HepG2 (cell line): ENCODE data around the gene TTC31. TPM values are rescaled to one million over a fixed set of nuclear protein-coding genes. Genes with fewer than 3 reads are reported as not detected.

Experiments
- AHDC1 ChIP-seq: sonication (generic); formaldehyde crosslinking; IDR thresholded peaks from 2 replicates; pipeline ENCODE4 v1.5.1; 2020; ENCODE audit warnings: mild to moderate bottlenecking, missing genetic modification reagents, borderline replicate concordance
- GZF1 ChIP-seq: sonication (generic); formaldehyde crosslinking; IDR thresholded peaks from 2 replicates; pipeline ENCODE4 v1.5.1; 2020; ENCODE audit warnings: mild to moderate bottlenecking, missing genetic modification reagents
- HOXA3 ChIP-seq: sonication (generic); formaldehyde crosslinking; IDR thresholded peaks from 2 replicates; pipeline ENCODE4 v1.5.0; 2020; ENCODE audit warnings: missing genetic modification reagents
- ISL2 ChIP-seq: sonication (generic); formaldehyde crosslinking; IDR thresholded peaks from 2 replicates; pipeline ENCODE4 v1.5.0; 2020; ENCODE audit warnings: missing genetic modification reagents
- MEIS1 ChIP-seq: sonication (generic); formaldehyde crosslinking; IDR thresholded peaks from 2 replicates; pipeline ENCODE4 v1.9.0; 2021; ENCODE audit warnings: mild to moderate bottlenecking, missing genetic modification reagents, moderate library complexity, borderline replicate concordance
- MYPOP ChIP-seq: sonication (generic); formaldehyde crosslinking; IDR thresholded peaks from 2 replicates; pipeline ENCODE4 v1.8.1; 2023; ENCODE audit warnings: mild to moderate bottlenecking, moderate library complexity, missing genetic modification reagents
- NCOA2 ChIP-seq: sonication (generic); formaldehyde crosslinking; IDR thresholded peaks from 2 replicates; pipeline ENCODE4 v1.8.0; 2022; ENCODE audit warnings: inconsistent platforms
- NONO ChIP-seq, 2 experiments: fragments of 450-650 bp in 1 of 2; sonication (generic) in 1 of 2; formaldehyde crosslinking in 1 of 2; IDR thresholded peaks in 1 of 2; conservative IDR thresholded peaks in 1 of 2; 2 replicates each; pipeline versions ENCODE4 v1.6.1 to v1.8.0; 2017 to 2022; ENCODE audit warnings: mild to moderate bottlenecking in 1 of 2, missing genetic modification reagents in 1 of 2, moderate library complexity in 1 of 2
- PHF8 ChIP-seq: sonication (generic); formaldehyde crosslinking; IDR thresholded peaks from 2 replicates; pipeline ENCODE4 v1.5.0; 2020; ENCODE audit warnings: missing genetic modification reagents
- POGK ChIP-seq: sonication (generic); formaldehyde crosslinking; conservative IDR thresholded peaks from 2 replicates; pipeline ENCODE4 v1.8.0; 2022; ENCODE audit warnings: mild to moderate bottlenecking, moderate library complexity, missing genetic modification reagents
- ZGPAT ChIP-seq: IDR thresholded peaks from 2 replicates; pipeline ENCODE4 v1.6.1; 2016; ENCODE audit warnings: mild to moderate bottlenecking
- ZNF280D ChIP-seq: sonication (generic); formaldehyde crosslinking; IDR thresholded peaks from 2 replicates; pipeline ENCODE4 v1.5.1; 2020; ENCODE audit warnings: mild to moderate bottlenecking, missing genetic modification reagents
- ZNF737 ChIP-seq: sonication (generic); formaldehyde crosslinking; IDR thresholded peaks from 2 replicates; pipeline ENCODE4 v1.5.0; 2020; ENCODE audit warnings: missing genetic modification reagents, mild to moderate bottlenecking, borderline replicate concordance
- ZNF781 ChIP-seq: sonication (generic); formaldehyde crosslinking; IDR thresholded peaks from 2 replicates; pipeline ENCODE4 v1.5.1; 2020; ENCODE audit warnings: borderline replicate concordance, mild to moderate bottlenecking, missing genetic modification reagents; ENCODE audit errors: not compliant biosample characterization
- polyA plus RNA-seq, 8 experiments: library from polyadenylated mRNA; depleted of rRNA in 3 of 8; stranded (reverse) in 7 of 8; unstranded in 1 of 8; fragments of >200 nt; fragmentation: Illumina TruSeq in 4 of 8; extraction: Trizol in 4 of 8; gene quantifications; 2 replicates each; pipeline versions ENCODE4 v1.2.1 to v1.2.3, GENCODE V29; 2011 to 2016; ENCODE audit warnings: low read depth in 4 of 8, missing spikeins in 1 of 8, mixed read lengths in 1 of 8; ENCODE audit not compliant: insufficient read depth in 1 of 8
- total RNA-seq, 5 experiments: library from RNA; depleted of rRNA; stranded (reverse); fragments of >200 nt; fragmentation: Illumina TruSeq; extraction: Trizol; gene quantifications; 2 replicates each; pipeline ENCODE4 v1.2.3, GENCODE V29; 2016; ENCODE audit warnings: low read depth in 1 of 5

TTC31 gene
- total and polyA plus RNA-seq, 2 of the 13 experiments (the other 11 are each of a cell fraction or from before 2014, with no cell fraction given), result 28.3 to 39.5 TPM

GRCh38 chr2:74499267-74499939 is 16.5 kb downstream of the TTC31 start, which contains the start of gene LBX2 (continued):
- TF ChIP-seq PHF8, result 0 out of 2 replicates have a peak, but pooled peaks have one; percentile 35
- TF ChIP-seq ISL2 (CRISPR knock-in tag), result 0 out of 2 replicates have a peak, but pooled peaks have one; percentile 18
- 0 out of 2 replicates have a peak, but pooled peaks have one; percentile 47 for TF ChIP-seq ZNF280D (CRISPR knock-in tag)
- peak; percentile 37; the same call in 1 of the 2 replicates for TF ChIP-seq HOXA3 (CRISPR knock-in tag)
- TF ChIP-seq MYPOP (CRISPR knock-in tag), result peak; percentile 30; the same call in 1 of the 2 replicates
- TF ChIP-seq GZF1 (CRISPR knock-in tag), result 0 out of 2 replicates have a peak, but pooled peaks have one; percentile 69
- TF ChIP-seq MEIS1 (CRISPR knock-in tag), result no peak
- TF ChIP-seq ZGPAT, result peak; percentile 24; the same call in 1 of the 2 replicates
- no peak for TF ChIP-seq NONO (IDR thresholded peaks at IDR 0.05)
- peak; percentile 40; the same call in 1 of the 2 replicates for TF ChIP-seq NONO (CRISPR knock-in tag; conservative IDR thresholded peaks at IDR 0.05)
- peak; percentile 40 for TF ChIP-seq ZNF781 (CRISPR knock-in tag)
- TF ChIP-seq ZNF737 (CRISPR knock-in tag), result no peak
- no peak for TF ChIP-seq NCOA2 (CRISPR knock-in tag)
- no peak for TF ChIP-seq POGK
- no peak for TF ChIP-seq AHDC1 (CRISPR knock-in tag)
